Measurements from ENCODE around the gene NDRG3.
"Not testable (repeated sequence)": the region's sequence is repeated elsewhere in the genome, so short reads cannot be mapped to it uniquely, and the experiment has no call there.

DNA sequence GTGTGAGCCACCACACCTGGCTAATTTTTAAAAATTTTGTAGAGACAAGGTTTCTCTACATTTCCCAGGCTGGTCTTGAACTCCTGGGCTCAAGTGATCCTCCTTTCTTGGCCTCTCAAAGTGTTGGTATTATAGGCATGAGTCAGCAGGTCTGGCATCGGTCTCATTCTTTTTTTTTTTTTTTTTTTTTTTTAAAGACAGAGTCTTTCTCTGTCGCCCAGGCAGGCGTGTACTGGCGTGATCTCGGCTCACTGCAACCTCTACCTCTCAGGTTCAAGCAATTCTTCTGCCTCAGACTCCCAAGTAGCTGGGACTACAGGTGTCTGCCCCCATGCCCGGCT is 137.5 kb downstream of the NDRG3 start:
- TF ChIP-seq, protein P1, sequence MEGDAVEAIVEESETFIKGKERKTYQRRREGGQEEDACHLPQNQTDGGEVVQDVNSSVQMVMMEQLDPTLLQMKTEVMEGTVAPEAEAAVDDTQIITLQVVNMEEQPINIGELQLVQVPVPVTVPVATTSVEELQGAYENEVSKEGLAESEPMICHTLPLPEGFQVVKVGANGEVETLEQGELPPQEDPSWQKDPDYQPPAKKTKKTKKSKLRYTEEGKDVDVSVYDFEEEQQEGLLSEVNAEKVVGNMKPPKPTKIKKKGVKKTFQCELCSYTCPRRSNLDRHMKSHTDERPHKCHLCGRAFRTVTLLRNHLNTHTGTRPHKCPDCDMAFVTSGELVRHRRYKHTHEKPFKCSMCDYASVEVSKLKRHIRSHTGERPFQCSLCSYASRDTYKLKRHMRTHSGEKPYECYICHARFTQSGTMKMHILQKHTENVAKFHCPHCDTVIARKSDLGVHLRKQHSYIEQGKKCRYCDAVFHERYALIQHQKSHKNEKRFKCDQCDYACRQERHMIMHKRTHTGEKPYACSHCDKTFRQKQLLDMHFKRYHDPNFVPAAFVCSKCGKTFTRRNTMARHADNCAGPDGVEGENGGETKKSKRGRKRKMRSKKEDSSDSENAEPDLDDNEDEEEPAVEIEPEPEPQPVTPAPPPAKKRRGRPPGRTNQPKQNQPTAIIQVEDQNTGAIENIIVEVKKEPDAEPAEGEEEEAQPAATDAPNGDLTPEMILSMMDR (IDR thresholded peaks at IDR 0.05; ENCODE audit: low read length) = not testable (repeated sequence)
- not testable (repeated sequence) for TF ChIP-seq EZH2phosphoT487 (IDR thresholded peaks at IDR 0.05; ENCODE audit: low read length)
